Peyer's patch (tissue), 4 donors: ENCODE data around the gene OR2T27.

Experiments
- POLR2A ChIP-seq, 2 donors: fragments of 450-650 bp; IDR thresholded peaks; one replicate each; pipeline ENCODE4 v1.5.1; 2017; ENCODE audit warnings: antibody characterized with exemption in 2 of 2, mild to moderate bottlenecking in 2 of 2, moderate library complexity in 2 of 2
- TF ChIP-seq, protein P1 (sequence below), 6 experiments: fragments of 450-650 bp in 4 of 6; fragments of 200-600 bp in 2 of 6; sonication (generic) in 1 of 6; IDR thresholded peaks; one replicate each; pipeline ENCODE4 v1.5.1; 2017 to 2019; ENCODE audit warnings: antibody characterized with exemption in 6 of 6, mild to moderate bottlenecking in 3 of 6, moderate library complexity in 1 of 6

DNA sequence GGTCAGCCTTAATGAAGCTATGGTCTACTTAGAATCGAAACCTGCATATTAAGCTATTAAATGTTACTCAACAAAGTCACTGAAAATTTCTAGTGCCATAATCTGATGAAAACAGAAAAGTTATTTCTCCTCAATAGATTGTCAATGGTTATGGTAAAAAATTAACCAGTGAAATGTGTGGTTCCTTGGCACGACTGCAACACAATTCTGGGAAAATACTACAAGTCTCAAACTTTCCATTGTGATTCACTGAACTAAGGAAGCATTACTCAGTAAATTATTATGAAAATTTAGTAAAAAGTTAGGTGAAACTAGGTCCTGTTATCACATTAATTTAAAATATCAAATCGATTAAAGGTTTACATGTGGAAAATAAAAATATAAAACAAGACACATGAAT is 45.0 kb downstream of the OR2T27 start:
- TF ChIP-seq, protein P1, sequence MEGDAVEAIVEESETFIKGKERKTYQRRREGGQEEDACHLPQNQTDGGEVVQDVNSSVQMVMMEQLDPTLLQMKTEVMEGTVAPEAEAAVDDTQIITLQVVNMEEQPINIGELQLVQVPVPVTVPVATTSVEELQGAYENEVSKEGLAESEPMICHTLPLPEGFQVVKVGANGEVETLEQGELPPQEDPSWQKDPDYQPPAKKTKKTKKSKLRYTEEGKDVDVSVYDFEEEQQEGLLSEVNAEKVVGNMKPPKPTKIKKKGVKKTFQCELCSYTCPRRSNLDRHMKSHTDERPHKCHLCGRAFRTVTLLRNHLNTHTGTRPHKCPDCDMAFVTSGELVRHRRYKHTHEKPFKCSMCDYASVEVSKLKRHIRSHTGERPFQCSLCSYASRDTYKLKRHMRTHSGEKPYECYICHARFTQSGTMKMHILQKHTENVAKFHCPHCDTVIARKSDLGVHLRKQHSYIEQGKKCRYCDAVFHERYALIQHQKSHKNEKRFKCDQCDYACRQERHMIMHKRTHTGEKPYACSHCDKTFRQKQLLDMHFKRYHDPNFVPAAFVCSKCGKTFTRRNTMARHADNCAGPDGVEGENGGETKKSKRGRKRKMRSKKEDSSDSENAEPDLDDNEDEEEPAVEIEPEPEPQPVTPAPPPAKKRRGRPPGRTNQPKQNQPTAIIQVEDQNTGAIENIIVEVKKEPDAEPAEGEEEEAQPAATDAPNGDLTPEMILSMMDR (IDR thresholded peaks at IDR 0.05): no peak
- TF ChIP-seq POLR2A (IDR thresholded peaks at IDR 0.05): no peak
